Cerebellar cortex (tissue), 1 donor: ENCODE data around the gene TMEM190.

Source experiments
- DNase-seq: peaks from one replicate; pipeline ENCODE4 v3.0.0-alpha.2; 2015; ENCODE audit warnings: low spot score

The TMEM190 gene

GRCh38 chr19:55423225-55424005, 46.8 kb downstream of the TMEM190 start:
- no peak for DNase-seq

DNA sequence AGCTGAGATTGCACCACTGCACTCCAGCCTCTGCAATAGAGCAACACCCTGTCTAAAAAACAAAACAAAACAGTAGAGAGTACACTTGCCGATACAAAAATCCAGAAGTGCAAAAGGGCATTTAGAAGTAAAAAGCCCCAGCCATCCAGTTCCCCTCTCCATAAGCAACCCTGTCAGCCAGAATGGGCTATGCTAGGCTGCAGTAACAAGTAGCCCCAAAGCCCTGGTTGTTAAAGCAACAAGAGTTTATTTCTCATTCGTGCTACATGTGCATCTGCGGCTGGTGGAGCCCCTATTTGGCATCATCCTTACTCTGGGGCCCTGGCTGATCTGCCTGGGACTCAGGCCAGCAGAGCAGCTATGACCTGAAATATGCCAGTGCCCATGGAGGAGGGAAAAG, 47.9 kb downstream of the TMEM190 start:
- no peak for DNase-seq

GRCh38 chr19:55426042-55426441, 49.4 kb downstream of the TMEM190 start:
- no peak for DNase-seq
